Esophagus muscularis mucosa (tissue), 4 donors: ENCODE results near the gene ANGPTL5. TPM values are rescaled to one million over a fixed set of nuclear protein-coding genes. Genes with fewer than 3 reads are reported as not detected.
A peak's percentile ranks its signal among the peaks of the same experiment; 100 is the strongest.
"Not testable (repeated sequence)": the region's sequence is repeated elsewhere in the genome, so short reads cannot be mapped to it uniquely, and the experiment has no call there.

ENCODE experiments used
- DNase-seq: peaks from one replicate; pipeline ENCODE4 v3.0.0-alpha.2; 2017; ENCODE audit errors: extremely low spot score
- H3K27ac ChIP-seq, 4 donors: fragments of 200-600 bp; sonication (generic); replicated peaks in 1 of 4; 1 replicate in 3 of 4; 2 replicates in 1 of 4; pipeline ENCODE4 v1.5.1; 2016 to 2019; ENCODE audit warnings: mild to moderate bottlenecking in 1 of 4
- H3K27me3 ChIP-seq, 4 donors: fragments of 200-600 bp; sonication (generic); one replicate each; pipeline versions ENCODE4 v1.5.1 to v1.6.0; 2016 to 2019
- H3K36me3 ChIP-seq, 4 donors: fragments of 200-600 bp; sonication (generic); one replicate each; pipeline ENCODE4 v1.5.1; 2016 to 2019
- H3K4me1 ChIP-seq, 4 donors: fragments of 200-600 bp; sonication (generic); one replicate each; pipeline ENCODE4 v1.5.1; 2016 to 2019
- H3K4me3 ChIP-seq, 4 donors: fragments of 200-600 bp; sonication (generic); 1 replicate in 2 of 4; 2 replicates in 2 of 4; pipeline ENCODE4 v1.5.1; 2016 to 2019; ENCODE audit warnings: mild to moderate bottlenecking in 4 of 4, moderate library complexity in 1 of 4
- H3K9me3 ChIP-seq, 4 donors: fragments of 200-600 bp; sonication (generic); 1 replicate in 3 of 4; 2 replicates in 1 of 4; pipeline ENCODE4 v1.5.1; 2016 to 2019
- EP300 ChIP-seq: sonication (generic); formaldehyde crosslinking; IDR thresholded peaks from one replicate; pipeline ENCODE4 v1.6.1; 2017; ENCODE audit warnings: antibody characterized with exemption
- POLR2A ChIP-seq: fragments of 450-650 bp; IDR thresholded peaks from one replicate; pipeline ENCODE4 v1.6.1; 2017; ENCODE audit warnings: antibody characterized with exemption, moderate library complexity, mild to moderate bottlenecking, low read depth
- POLR2AphosphoS5 ChIP-seq, 2 donors: sonication (generic); formaldehyde crosslinking; IDR thresholded peaks; one replicate each; pipeline ENCODE4 v1.6.1; 2017; ENCODE audit warnings: antibody characterized with exemption in 2 of 2
- WGBS: methylation state at CpG from one replicate; pipeline ENCODE4 v1.1.5; 2018; 5-methylcytosine and 5-hydroxymethylcytosine counted together
- intact Hi-C: fragments of 100-400 bp; cut with DNase I; formaldehyde crosslinking; loops from one replicate; pipeline ENCODE4 v1.15.1; 2023
- total RNA-seq, 4 donors: library from RNA; depleted of rRNA; stranded (reverse); fragments of >200 nt; gene quantifications; one replicate each; pipeline versions ENCODE4 v1.1.0 to v1.2.1, GENCODE V29; 2016
- TF ChIP-seq, protein P1 (sequence below), 3 experiments: fragments of 200-600 bp in 2 of 3; fragments of 450-650 bp in 1 of 3; sonication (generic) in 2 of 3; IDR thresholded peaks; one replicate each; pipeline ENCODE4 v1.5.1; 2017 to 2019; ENCODE audit warnings: antibody characterized with exemption in 3 of 3, mild to moderate bottlenecking in 2 of 3, moderate library complexity in 1 of 3

The ANGPTL5 gene
- total RNA-seq, result 1 to 10 TPM in 1 of 4 donors, under 1 TPM in 3; 0.17 to 1.0 (median 0.62) TPM

DNA sequence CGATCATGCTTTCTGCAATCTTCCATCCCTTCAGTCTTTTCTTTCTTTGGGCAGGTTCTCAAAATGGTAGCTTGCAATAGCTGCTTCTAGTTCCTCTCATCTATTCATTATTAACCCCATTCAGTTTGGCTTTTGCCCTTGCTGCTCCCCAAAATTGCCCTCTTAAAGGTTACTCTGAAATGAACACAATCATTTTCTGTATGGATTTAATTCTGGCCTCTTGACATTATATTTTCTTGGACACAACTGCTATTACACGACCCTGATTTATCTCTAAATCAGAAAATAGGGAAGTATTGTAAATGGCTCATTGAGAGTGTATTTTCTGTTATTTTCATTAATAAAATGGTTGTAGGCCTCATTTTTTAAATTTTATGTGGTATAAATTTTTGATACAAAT is at the start of gene ANGPTL5:
Gene ANGPTL5 (minus strand): TSS at position 101 of the 400 bp plus-strand sequence. CDS start 8,613 bp downstream, outside the sequence.
- no peak for TF ChIP-seq EP300
- TF ChIP-seq POLR2AphosphoS5 (IDR thresholded peaks at IDR 0.05), result no peak
- no peak for TF ChIP-seq POLR2A
- TF ChIP-seq, protein P1, sequence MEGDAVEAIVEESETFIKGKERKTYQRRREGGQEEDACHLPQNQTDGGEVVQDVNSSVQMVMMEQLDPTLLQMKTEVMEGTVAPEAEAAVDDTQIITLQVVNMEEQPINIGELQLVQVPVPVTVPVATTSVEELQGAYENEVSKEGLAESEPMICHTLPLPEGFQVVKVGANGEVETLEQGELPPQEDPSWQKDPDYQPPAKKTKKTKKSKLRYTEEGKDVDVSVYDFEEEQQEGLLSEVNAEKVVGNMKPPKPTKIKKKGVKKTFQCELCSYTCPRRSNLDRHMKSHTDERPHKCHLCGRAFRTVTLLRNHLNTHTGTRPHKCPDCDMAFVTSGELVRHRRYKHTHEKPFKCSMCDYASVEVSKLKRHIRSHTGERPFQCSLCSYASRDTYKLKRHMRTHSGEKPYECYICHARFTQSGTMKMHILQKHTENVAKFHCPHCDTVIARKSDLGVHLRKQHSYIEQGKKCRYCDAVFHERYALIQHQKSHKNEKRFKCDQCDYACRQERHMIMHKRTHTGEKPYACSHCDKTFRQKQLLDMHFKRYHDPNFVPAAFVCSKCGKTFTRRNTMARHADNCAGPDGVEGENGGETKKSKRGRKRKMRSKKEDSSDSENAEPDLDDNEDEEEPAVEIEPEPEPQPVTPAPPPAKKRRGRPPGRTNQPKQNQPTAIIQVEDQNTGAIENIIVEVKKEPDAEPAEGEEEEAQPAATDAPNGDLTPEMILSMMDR (IDR thresholded peaks at IDR 0.05), result no peak
- 57% methylated on average over 2 of the region's 2 CpGs for WGBS
- Histone ChIP-seq H3K27ac (peak within 1 kb of the TSS; percentile 86 to 91 (median 87)), H3K4me1 (peaks cover 11 to 38% (median 32%) of the 10 kb centered on the region in 4 donors), H3K4me3 (peak within 1 kb of the TSS; percentile 67 to 93 (median 79)), H3K36me3 (no peaks in the 10 kb centered on the region), H3K9me3 (no peaks in the 10 kb centered on the region), H3K27me3 (no peaks in the 10 kb centered on the region)
- intact Hi-C loops, result loop anchor here (5.0 kb wide), 1 partner anchor 91 kb away; no protein-coding TSS in a partner anchor
- DNase-seq, result no peak

DNA sequence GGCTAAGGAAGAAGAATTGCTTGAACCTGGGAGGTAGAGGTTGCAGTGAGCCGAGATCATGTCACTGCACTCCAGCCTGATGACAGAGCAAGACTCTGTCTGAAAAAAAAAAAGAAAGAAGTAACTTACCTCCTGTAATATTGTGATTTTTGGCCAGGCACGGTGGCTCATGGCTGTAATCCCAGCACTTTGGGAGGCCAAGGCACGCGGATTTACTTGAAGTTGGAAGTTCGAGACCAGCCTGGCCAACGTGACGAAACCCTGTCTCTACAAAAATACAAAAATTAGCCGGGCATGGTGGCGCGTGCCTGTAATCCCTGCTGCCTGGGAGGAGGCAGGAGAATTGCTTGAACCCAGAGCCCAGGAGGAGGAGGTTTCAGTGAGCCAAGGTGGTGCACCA is 47.9 kb upstream of the ANGPTL5 start:
- DNase-seq, intact Hi-C loops, H3K4me3 ChIP-seq, H3K27me3 ChIP-seq, H3K27ac ChIP-seq, H3K9me3 ChIP-seq, H3K4me1 ChIP-seq: not testable (repeated sequence)
- peaks cover 0 to 30% (median 10%) of the 10 kb centered on the region in 4 donors for H3K36me3 ChIP-seq
- WGBS, result 95% methylated on average over 10 of the region's 10 CpGs

DNA sequence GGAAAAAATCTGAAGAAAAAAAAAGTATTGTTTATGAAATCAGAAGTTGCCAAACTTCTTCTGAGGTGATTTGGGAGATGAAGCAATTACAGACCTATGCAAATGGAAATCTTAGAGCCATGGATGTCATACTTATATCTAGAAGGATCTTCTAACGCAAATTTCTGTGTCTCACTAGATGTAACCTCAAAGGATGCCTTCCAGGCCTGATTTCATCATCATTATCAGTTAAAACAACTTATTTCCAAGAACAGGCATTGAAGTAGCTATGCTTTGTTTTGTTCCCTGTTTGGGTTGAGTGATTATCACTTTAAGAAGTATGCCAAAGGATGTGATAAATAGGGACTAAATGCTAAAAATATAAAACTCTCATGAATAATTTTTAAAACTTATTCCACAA is 43.9 kb upstream of the ANGPTL5 start:
- peaks cover 0 to 50% (median 17%) of the 10 kb centered on the region in 4 donors for H3K36me3 ChIP-seq

DNA sequence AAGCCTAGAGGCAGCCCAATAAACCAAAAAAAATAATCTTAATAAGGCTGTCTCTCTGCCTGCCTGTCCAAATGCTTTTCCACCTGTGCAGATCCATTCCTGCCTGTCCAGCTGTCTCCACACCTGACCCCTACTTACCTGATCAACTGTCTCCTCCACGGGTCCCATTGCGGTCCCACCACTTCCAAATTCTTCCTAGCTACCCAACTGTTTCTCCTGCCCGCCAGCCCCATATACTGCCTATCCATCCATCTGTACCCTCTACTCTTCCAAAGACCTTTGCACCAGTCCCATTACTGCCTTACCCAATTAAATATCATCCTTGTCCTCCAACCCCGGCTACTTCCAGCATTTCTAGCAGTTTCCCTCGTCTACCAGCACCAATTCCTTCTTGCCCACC is 39.4 kb upstream of the ANGPTL5 start:
- TF ChIP-seq, protein P1 (IDR thresholded peaks at IDR 0.05), result no peak
- TF ChIP-seq EP300 (no peak), POLR2AphosphoS5 (IDR thresholded peaks at IDR 0.05) (no peak), POLR2A (no peak)
- Histone ChIP-seq H3K36me3 (peaks cover 0 to 22% (median 10%) of the 10 kb centered on the region in 4 donors), H3K4me1 (no peaks in the 10 kb centered on the region), H3K27ac (no peak overlapping the region), H3K4me3 (no peak overlapping the region), H3K27me3 (no peaks in the 10 kb centered on the region), H3K9me3 (no peaks in the 10 kb centered on the region)
- WGBS, result 93% methylated on average over 5 of the region's 5 CpGs
- intact Hi-C loops, result no loop called here
- no peak for DNase-seq

More for the DNA sequence above, 43.9 kb upstream of the ANGPTL5 start:
- no peaks in the 10 kb centered on the region for H3K4me1 ChIP-seq
- DNase-seq, result no peak
- no peak for TF ChIP-seq POLR2A
- TF ChIP-seq, protein P1 (IDR thresholded peaks at IDR 0.05), result no peak
- TF ChIP-seq EP300, result no peak
- no peak for TF ChIP-seq POLR2AphosphoS5 (IDR thresholded peaks at IDR 0.05)
- intact Hi-C loops, result no loop called here
- 87% methylated on average over 1 of the region's 1 CpG for WGBS
- no peak overlapping the region for H3K4me3 ChIP-seq
- H3K27me3 ChIP-seq, result no peaks in the 10 kb centered on the region
- no peaks in the 10 kb centered on the region for H3K9me3 ChIP-seq
- no peak overlapping the region for H3K27ac ChIP-seq

DNA sequence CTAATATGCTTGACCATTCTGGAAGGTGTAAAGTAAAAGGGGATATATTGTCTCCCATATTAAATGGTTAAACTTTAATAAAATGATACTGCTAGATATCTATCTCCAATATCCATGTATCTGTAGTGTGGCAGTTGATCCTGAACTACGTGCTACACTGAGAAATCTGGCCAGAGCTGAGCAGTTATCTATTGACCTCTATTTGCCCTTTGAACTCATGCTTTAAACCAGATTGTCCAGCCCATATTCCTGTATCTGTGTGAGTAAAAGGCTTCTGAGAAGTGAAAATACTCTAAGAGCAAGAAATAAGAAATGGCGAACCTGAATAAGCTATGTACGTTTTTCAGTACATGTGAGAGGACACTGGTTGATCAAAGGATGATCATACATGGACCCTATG is 39.0 kb upstream of the ANGPTL5 start:
- Histone ChIP-seq H3K9me3 (no peaks in the 10 kb centered on the region), H3K27me3 (no peaks in the 10 kb centered on the region), H3K4me1 (no peaks in the 10 kb centered on the region), H3K4me3 (no peak overlapping the region), H3K36me3 (peaks cover 0 to 22% (median 10%) of the 10 kb centered on the region in 4 donors), H3K27ac (no peak overlapping the region)
- WGBS, result 94% methylated on average over 3 of the region's 3 CpGs
- TF ChIP-seq, protein P1 (IDR thresholded peaks at IDR 0.05), result no peak
- no peak for TF ChIP-seq POLR2A
- TF ChIP-seq EP300, result no peak
- no peak for TF ChIP-seq POLR2AphosphoS5 (IDR thresholded peaks at IDR 0.05)
- intact Hi-C loops, result no loop called here
- no peak for DNase-seq
